Measurements from ENCODE around the gene HYCC1.

DNA sequence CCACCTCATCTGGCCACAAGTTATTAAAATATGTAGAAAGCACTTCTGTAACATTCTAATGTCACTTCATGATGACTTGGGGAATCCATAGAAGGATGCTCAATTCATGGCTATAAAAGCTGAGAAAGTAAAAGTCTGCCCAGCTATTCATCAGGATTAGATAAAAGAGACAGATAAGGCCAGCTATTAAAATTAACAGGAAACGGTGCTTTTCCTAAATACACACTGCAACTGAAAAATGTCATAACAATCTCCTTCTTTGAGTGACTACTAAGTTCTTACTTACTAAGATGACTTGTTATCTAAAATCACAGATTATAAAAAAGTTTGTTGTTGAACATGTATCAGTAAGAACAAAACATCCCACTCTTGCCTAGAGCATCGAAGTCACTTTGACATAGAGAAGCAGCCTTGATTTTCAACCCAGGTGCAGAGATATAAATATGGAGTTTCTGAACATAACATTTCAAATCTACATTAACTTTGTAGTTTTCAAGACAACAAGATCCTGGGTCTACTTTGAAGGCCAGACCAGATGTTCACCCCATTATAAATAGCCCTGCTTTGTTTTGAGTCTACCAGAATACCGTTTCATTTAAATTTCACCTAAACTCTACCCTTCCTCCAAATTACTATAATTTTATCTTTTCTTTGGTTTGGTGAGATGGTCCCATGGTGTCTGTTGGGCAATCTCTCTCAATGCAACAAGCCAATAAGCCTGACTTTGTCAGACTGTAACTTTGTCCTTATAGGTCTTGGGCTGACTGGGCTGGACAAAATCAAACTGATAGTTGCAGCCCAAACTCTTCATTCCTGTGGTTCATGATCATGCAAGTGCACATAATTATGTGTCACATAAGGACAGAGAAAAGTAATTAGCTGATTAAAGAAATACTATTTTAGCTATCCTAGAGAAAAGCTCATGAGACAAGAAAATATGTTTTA, 24.0 kb downstream of the HYCC1 start:
- no peak for TF ChIP-seq POLR2AphosphoS5 (IDR thresholded peaks at IDR 0.05)
- TF ChIP-seq, protein P1, sequence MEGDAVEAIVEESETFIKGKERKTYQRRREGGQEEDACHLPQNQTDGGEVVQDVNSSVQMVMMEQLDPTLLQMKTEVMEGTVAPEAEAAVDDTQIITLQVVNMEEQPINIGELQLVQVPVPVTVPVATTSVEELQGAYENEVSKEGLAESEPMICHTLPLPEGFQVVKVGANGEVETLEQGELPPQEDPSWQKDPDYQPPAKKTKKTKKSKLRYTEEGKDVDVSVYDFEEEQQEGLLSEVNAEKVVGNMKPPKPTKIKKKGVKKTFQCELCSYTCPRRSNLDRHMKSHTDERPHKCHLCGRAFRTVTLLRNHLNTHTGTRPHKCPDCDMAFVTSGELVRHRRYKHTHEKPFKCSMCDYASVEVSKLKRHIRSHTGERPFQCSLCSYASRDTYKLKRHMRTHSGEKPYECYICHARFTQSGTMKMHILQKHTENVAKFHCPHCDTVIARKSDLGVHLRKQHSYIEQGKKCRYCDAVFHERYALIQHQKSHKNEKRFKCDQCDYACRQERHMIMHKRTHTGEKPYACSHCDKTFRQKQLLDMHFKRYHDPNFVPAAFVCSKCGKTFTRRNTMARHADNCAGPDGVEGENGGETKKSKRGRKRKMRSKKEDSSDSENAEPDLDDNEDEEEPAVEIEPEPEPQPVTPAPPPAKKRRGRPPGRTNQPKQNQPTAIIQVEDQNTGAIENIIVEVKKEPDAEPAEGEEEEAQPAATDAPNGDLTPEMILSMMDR (IDR thresholded peaks at IDR 0.05): no peak
